Measurements from ENCODE around the gene ZNF497.

ZNF497 gene

GRCh38 chr19:58388175-58388526 lies 25.6 kb upstream of the ZNF497 start:
- Histone ChIP-seq H3K36me3 (ENCODE audit: insufficient read depth, low read length) (peaks cover 22% of the 10 kb centered on the region), H3K9ac (ENCODE audit: low read length) (peak overlapping the region; percentile 75), H3K27me3 (ENCODE audit: control insufficient read depth in 1 of 2, insufficient read depth in 2 of 2, low read length in 2 of 2) (no peaks in the 10 kb centered on the region), H3K9me3 (ENCODE audit: low read length) (no peaks in the 10 kb centered on the region), H3K27ac (ENCODE audit: low read depth, low read length) (no peak overlapping the region), H3K4me3 (ENCODE audit: low read depth in 1 of 2, low read length in 2 of 2) (peak overlapping the region in 1 of 2 donors; percentile 98), H3K4me1 (ENCODE audit: insufficient read depth, low read length) (peaks cover 27% of the 10 kb centered on the region)

DNA sequence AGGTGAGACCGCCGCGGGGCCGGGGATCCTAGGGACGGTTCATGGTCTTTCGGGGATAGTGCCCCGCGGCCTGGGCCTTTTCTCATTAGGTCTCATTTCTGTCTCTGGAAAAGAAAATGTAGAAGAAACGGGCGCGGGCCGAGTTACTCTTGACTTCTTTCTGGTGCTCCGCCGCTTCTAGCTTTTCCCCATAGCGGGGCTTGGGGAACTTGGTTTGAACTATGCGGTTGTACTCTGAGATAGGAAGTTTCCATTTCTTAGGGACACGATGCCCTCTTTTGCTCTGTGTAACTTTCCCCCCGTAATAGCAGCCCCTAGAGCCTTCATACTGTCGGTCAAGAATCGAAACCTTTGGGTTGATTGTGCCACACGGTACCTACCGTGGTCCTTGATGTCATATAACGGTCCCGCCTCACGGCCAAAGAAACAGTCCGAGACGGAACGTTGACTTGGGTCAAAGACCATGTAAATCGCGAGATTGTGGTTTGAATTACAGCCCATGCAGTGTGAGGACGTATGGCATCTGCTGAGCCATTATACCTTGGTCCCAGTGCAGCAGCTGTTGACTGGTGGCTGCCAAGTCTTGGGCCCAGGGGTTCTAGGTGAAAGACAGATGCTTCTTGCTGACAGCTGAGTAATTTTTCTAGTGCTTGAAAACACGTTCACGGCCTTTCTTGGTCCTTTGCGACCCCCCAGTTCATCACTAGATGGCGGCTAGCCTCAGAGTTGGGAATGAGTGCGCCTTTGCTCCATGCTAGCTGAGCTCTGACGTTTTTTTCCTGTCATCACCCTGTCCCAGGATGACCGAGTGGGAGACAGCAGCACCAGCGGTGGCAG lies 25.0 kb upstream of the ZNF497 start:
- Histone ChIP-seq H3K4me1 (ENCODE audit: insufficient read depth, low read length) (peaks cover 27% of the 10 kb centered on the region), H3K9me3 (ENCODE audit: low read length) (no peaks in the 10 kb centered on the region), H3K27ac (ENCODE audit: low read depth, low read length) (peak overlapping the region; percentile 87), H3K4me3 (ENCODE audit: low read depth in 1 of 2, low read length in 2 of 2) (peak overlapping the region; percentile 82 to 98), H3K36me3 (ENCODE audit: insufficient read depth, low read length) (peaks cover 16% of the 10 kb centered on the region), H3K27me3 (ENCODE audit: control insufficient read depth in 1 of 2, insufficient read depth in 2 of 2, low read length in 2 of 2) (no peaks in the 10 kb centered on the region), H3K9ac (ENCODE audit: low read length) (peak overlapping the region; percentile 75)

- Histone ChIP-seq H3K4me1 (ENCODE audit: insufficient read depth, low read length) (peaks cover 32% of the 10 kb centered on the region), H3K9me3 (ENCODE audit: low read length) (no peaks in the 10 kb centered on the region)
Measured at GRCh38 chr19:58386576-58387337, 24.2 kb upstream of the ZNF497 start, which contains the start of gene RPS5. Gene RPS5 (plus strand): TSS chr19:58387269. CDS start chr19:58388138, 869 bp downstream.

DNA sequence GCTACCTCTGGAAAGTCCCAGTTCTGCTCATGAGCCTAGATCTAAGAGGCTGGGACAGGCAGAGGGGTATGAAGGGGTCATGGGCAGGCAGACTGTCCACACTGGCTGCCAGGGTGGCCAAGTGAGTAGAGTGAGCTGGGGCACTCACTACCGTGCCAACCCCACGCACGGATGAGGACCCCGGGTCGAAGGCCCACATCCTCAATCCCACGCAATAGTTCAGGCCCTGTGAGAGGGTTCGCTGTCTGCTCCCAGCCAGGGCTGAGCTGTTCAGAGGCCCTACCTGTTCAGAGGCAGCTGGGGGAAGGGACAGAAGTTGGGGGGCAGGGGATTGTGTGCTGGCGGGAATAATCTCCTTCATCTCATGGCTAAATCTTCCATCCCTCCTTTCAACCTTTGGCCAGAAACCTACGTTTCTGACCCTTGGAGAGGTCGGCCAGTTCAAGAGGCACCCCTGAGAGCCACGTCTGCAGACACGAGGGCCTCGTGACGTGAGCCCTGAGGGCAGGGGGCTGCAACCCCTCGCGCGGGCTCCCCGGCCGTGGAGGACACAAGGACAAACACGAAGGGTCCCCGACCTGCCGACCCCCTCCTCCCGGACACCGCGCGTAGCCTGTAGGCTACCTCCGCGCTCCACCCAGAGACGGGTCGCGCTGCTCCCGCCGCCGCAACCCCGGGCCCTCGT lies 23.5 kb upstream of the ZNF497 start:
- Histone ChIP-seq H3K4me1 (ENCODE audit: insufficient read depth, low read length) (peaks cover 32% of the 10 kb centered on the region), H3K4me3 (ENCODE audit: low read depth in 1 of 2, low read length in 2 of 2) (peak overlapping the region; percentile 82 to 98), H3K36me3 (ENCODE audit: insufficient read depth, low read length) (peaks cover 13% of the 10 kb centered on the region), H3K27me3 (ENCODE audit: control insufficient read depth in 1 of 2, insufficient read depth in 2 of 2, low read length in 2 of 2) (no peaks in the 10 kb centered on the region), H3K9ac (ENCODE audit: low read length) (peak overlapping the region; percentile 75), H3K9me3 (ENCODE audit: low read length) (no peaks in the 10 kb centered on the region), H3K27ac (ENCODE audit: low read depth, low read length) (peak overlapping the region; percentile 93)

More at GRCh38 chr19:58386576-58387337, 24.2 kb upstream of the ZNF497 start, which contains the start of gene RPS5:
- Histone ChIP-seq H3K27me3 (ENCODE audit: control insufficient read depth in 1 of 2, insufficient read depth in 2 of 2, low read length in 2 of 2) (no peaks in the 10 kb centered on the region), H3K4me3 (ENCODE audit: low read depth in 1 of 2, low read length in 2 of 2) (peak within 1 kb of the TSS; percentile 82 to 98), H3K27ac (ENCODE audit: low read depth, low read length) (peak within 1 kb of the TSS; percentile 93), H3K9ac (ENCODE audit: low read length) (peak within 1 kb of the TSS; percentile 75), H3K36me3 (ENCODE audit: insufficient read depth, low read length) (peaks cover 13% of the 10 kb centered on the region)

GRCh38 chr19:58385313-58385890 lies 22.9 kb upstream of the ZNF497 start:
- H3K36me3 ChIP-seq (ENCODE audit: insufficient read depth, low read length): peaks cover 13% of the 10 kb centered on the region
- H3K9me3 ChIP-seq (ENCODE audit: low read length): no peaks in the 10 kb centered on the region
- no peaks in the 10 kb centered on the region for H3K27me3 ChIP-seq (ENCODE audit: control insufficient read depth in 1 of 2, insufficient read depth in 2 of 2, low read length in 2 of 2)
- H3K9ac ChIP-seq (ENCODE audit: low read length): peak overlapping the region; percentile 75
- H3K4me1 ChIP-seq (ENCODE audit: insufficient read depth, low read length): peaks cover 32% of the 10 kb centered on the region
- peak overlapping the region; percentile 93 for H3K27ac ChIP-seq (ENCODE audit: low read depth, low read length)
- peak overlapping the region; percentile 82 to 98 for H3K4me3 ChIP-seq (ENCODE audit: low read depth in 1 of 2, low read length in 2 of 2)

DNA sequence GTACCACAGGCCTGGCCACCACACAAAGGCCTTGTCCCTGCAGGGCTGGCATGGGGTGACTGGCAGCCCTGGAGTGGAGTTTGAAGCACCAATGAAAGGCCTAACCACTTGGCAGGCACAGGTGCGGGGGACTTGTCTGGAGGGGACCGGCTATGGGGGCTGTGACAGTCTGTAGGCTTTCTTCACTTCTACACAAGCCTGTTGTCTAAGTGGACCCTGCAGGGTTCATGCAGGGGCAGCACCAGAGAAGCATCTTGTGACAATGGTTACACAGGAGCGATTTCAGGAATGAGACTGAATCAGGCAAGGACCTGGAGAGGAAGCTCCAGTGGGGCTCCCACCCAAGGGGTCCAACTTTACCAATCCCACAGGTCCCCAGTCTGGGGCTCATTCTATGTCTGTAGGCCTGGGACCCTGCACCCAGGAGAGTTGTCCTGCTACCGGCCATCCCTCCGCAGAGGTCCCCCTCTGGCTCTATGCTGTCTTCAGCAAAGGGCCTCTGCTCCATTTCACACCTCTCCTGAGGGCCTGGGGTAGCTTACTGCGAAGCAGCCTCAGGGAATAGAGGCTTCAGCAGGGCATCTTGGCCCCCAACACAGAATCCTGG lies 20.5 kb upstream of the ZNF497 start:
- H3K4me1 ChIP-seq (ENCODE audit: insufficient read depth, low read length): peaks cover 34% of the 10 kb centered on the region
- no peak overlapping the region for H3K4me3 ChIP-seq (ENCODE audit: low read depth in 1 of 2, low read length in 2 of 2)
- no peaks in the 10 kb centered on the region for H3K9me3 ChIP-seq (ENCODE audit: low read length)
- no peaks in the 10 kb centered on the region for H3K27me3 ChIP-seq (ENCODE audit: control insufficient read depth in 1 of 2, insufficient read depth in 2 of 2, low read length in 2 of 2)
- H3K9ac ChIP-seq (ENCODE audit: low read length): no peak overlapping the region
- H3K27ac ChIP-seq (ENCODE audit: low read depth, low read length): no peak overlapping the region
- H3K36me3 ChIP-seq (ENCODE audit: insufficient read depth, low read length): peaks cover under 1% of the 10 kb centered on the region

DNA sequence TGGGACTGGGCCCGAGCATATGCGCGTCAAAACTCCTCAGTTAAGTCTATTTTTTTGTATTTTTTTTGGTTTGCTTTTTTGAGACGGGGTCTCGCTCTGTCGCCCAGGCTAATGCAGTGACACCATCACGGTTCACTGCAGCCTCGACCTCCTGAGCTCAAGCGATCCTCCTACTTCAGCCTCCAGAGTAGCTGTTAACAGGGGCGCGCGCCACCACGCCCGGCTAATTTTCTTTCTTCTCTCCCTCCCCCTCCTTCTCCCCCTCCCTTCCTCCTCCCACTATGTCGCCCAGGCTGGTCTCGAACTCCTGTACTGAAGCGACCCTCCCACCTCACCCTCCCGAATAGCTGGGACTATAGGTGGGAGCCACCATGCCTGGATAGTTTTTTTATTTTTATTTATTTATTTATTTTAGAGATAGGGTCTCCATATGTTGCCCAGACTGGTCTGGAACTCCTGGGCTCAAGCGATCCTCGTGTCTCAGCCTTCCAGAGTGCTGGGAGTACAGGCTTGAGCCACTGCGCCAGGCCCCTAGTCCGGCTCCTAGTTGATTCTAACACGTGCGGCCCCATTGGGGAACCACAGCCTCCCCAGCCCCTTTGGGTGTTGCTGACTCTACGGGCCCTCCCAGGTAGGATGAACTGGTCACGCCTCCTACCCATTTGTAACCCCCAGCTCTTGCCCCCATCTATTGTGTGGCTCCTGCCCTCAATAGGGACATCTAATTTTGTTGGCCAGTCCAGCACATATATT lies 19.1 kb upstream of the ZNF497 start:
- peak overlapping the region; percentile 85 to 91 for H3K4me3 ChIP-seq (ENCODE audit: low read depth in 1 of 2, low read length in 2 of 2)
- H3K9ac ChIP-seq (ENCODE audit: low read length): no peak overlapping the region
- H3K36me3 ChIP-seq (ENCODE audit: insufficient read depth, low read length): no peaks in the 10 kb centered on the region
- no peaks in the 10 kb centered on the region for H3K9me3 ChIP-seq (ENCODE audit: low read length)
- peaks cover 27% of the 10 kb centered on the region for H3K4me1 ChIP-seq (ENCODE audit: insufficient read depth, low read length)
- peak overlapping the region; percentile 75 for H3K27ac ChIP-seq (ENCODE audit: low read depth, low read length)
- H3K27me3 ChIP-seq (ENCODE audit: control insufficient read depth in 1 of 2, insufficient read depth in 2 of 2, low read length in 2 of 2): no peaks in the 10 kb centered on the region

DNA sequence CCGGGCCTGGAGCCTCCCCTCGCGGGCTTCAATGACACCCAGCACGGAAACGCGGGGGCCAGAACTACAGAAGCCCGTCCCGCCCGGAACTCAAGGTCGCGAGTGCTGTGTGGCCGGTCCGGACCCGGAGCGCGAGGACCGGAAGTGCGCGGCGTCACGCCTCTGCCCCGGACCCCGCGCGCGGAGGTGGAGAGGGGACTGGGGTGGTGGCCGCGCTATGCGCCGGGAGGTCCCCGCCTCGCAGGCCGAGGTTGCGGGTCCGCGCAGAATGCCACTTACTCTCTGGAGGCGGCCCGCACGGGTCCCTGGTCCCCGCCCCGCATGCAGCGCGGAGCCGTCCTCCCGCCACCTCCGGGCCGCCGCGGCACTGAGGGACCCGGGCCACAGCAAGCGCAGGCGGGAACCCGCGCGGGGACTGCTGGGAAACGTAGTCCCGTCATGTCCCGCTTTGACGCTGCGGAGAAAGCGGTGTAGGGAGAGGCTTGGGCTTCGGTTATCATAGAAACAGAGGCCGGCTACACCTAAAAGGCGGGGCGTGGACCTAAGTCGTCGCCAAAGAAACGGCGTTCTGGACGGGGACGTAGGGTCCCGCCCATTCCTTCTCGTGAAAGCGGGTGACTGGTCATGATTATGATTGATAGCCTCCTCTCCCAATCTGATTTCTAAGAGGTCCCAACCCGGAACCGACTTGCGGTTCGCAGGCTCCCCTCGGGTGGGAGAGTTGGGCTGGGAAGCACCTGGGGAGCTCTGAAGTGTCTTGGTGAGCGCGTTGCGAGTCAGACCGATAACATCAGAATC lies 18.3 kb upstream of the ZNF497 start, which contains the start of gene ZNF837:
ZNF837 (minus strand) TSS at position 369 of the 798 bp plus-strand sequence. CDS start 11,698 bp downstream, outside the sequence.
- H3K9ac ChIP-seq (ENCODE audit: low read length): peak within 1 kb of the TSS; percentile 23
- H3K4me1 ChIP-seq (ENCODE audit: insufficient read depth, low read length): peaks cover 23% of the 10 kb centered on the region
- H3K9me3 ChIP-seq (ENCODE audit: low read length): no peaks in the 10 kb centered on the region
- H3K4me3 ChIP-seq (ENCODE audit: low read depth in 1 of 2, low read length in 2 of 2): peak within 1 kb of the TSS; percentile 85 to 91
- H3K27ac ChIP-seq (ENCODE audit: low read depth, low read length): peak within 1 kb of the TSS; percentile 95
- no peaks in the 10 kb centered on the region for H3K27me3 ChIP-seq (ENCODE audit: control insufficient read depth in 1 of 2, insufficient read depth in 2 of 2, low read length in 2 of 2)
- H3K36me3 ChIP-seq (ENCODE audit: insufficient read depth, low read length): no peaks in the 10 kb centered on the region

DNA sequence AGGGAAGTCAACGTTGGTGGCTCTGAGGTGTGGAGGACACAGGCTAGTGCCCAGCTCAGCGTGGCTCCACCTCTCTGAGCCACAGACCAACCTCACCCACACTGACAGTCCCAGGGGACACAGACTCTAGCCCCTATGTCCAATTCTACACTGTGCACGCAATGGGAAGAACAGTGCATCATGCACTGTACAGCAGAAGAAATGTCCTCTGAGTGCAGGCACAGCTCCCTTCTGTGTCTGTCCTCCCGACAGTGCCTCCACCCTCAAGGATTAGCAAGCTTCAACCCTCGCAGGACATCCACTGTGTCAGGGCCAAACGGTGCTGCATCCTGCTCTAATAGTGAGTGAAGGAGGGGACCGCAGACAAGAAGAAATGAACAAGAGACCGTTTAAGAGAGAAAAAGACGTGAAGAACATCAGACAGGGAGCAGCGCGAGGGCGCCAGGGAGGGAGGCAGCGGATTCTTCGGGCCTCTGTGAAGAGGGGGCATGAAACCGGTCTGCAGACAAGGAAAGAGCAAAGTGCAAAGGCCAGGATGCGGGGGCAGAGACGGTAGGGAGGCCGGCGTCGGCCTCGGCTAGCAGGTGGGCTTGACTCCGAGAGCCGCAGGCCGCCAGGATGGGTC lies 17.6 kb upstream of the ZNF497 start:
- H3K27ac ChIP-seq (ENCODE audit: low read depth, low read length): peak overlapping the region; percentile 95
- peak overlapping the region; percentile 23 for H3K9ac ChIP-seq (ENCODE audit: low read length)
- H3K4me3 ChIP-seq (ENCODE audit: low read depth in 1 of 2, low read length in 2 of 2): peak overlapping the region; percentile 85 to 91
- no peaks in the 10 kb centered on the region for H3K9me3 ChIP-seq (ENCODE audit: low read length)
- no peaks in the 10 kb centered on the region for H3K36me3 ChIP-seq (ENCODE audit: insufficient read depth, low read length)
- H3K4me1 ChIP-seq (ENCODE audit: insufficient read depth, low read length): peaks cover 16% of the 10 kb centered on the region
- H3K27me3 ChIP-seq (ENCODE audit: control insufficient read depth in 1 of 2, insufficient read depth in 2 of 2, low read length in 2 of 2): no peaks in the 10 kb centered on the region
